GM19463 (cell line): ENCODE measurements around the gene INTS7.
"Not testable (repeated sequence)": the region's sequence is repeated elsewhere in the genome, so short reads cannot be mapped to it uniquely, and the experiment has no call there.

Experiments
- ATAC-seq: cut with Tn5 transposase; IDR thresholded peaks from one replicate; pipeline ENCODE4 v1.9.1; 2021; ENCODE audit warnings: mild to moderate bottlenecking, moderate library complexity; ENCODE audit not compliant: unreplicated experiment

The INTS7 gene

GRCh38 chr1:211986628-211987254 lies 48.6 kb downstream of the INTS7 start:
- no peak for ATAC-seq

GRCh38 chr1:211985556-211986264 lies 49.6 kb downstream of the INTS7 start:
- ATAC-seq: peak; percentile 98

GRCh38 chr1:211978596-211978995 lies 56.8 kb downstream of the INTS7 start:
- no peak for ATAC-seq

- no peak for ATAC-seq
These were observed 60.0 kb downstream of the INTS7 start for GRCh38 chr1:211975152-211975941.

- ATAC-seq: no peak
These were observed 61.8 kb downstream of the INTS7 start for GRCh38 chr1:211973541-211973940.

- ATAC-seq: no peak
These were observed 67.0 kb downstream of the INTS7 start for GRCh38 chr1:211968200-211968834.

- ATAC-seq: no peak
These were observed 67.7 kb downstream of the INTS7 start for GRCh38 chr1:211967704-211968103.

- no peak for ATAC-seq
These were observed 70.1 kb downstream of the INTS7 start for GRCh38 chr1:211965108-211965805.

- ATAC-seq: no peak
These were observed 75.7 kb downstream of the INTS7 start for GRCh38 chr1:211959680-211960079.

GRCh38 chr1:211959221-211959620 lies 76.1 kb downstream of the INTS7 start:
- no peak for ATAC-seq

GRCh38 chr1:211954028-211954427 lies 81.3 kb downstream of the INTS7 start:
- not testable (repeated sequence) for ATAC-seq

GRCh38 chr1:211953543-211953942 lies 81.8 kb downstream of the INTS7 start:
- ATAC-seq: not testable (repeated sequence)

GRCh38 chr1:211952299-211952698 lies 83.1 kb downstream of the INTS7 start:
- ATAC-seq: no peak

- peak; percentile 100 for ATAC-seq
These were observed 83.5 kb downstream of the INTS7 start for GRCh38 chr1:211951856-211952255.

- ATAC-seq: no peak
These were observed 87.0 kb downstream of the INTS7 start for GRCh38 chr1:211948377-211948776.

GRCh38 chr1:211947396-211948295 lies 87.7 kb downstream of the INTS7 start:
- no peak for ATAC-seq

- ATAC-seq: no peak
These were observed 90.4 kb downstream of the INTS7 start for GRCh38 chr1:211944733-211945500.

- ATAC-seq: no peak
These were observed 92.8 kb downstream of the INTS7 start for GRCh38 chr1:211942583-211942982.

- peak; percentile 76 for ATAC-seq
These were observed 95.4 kb downstream of the INTS7 start for GRCh38 chr1:211939876-211940468.
